ENCODE results near the gene FAM20C. TPM values are rescaled to one million over a fixed set of nuclear protein-coding genes. Genes with fewer than 3 reads are reported as not detected.

FAM20C gene
- polyA plus RNA-seq, 1 donor: 57.2 TPM

- no peaks in the 10 kb centered on the region for H3K27me3 ChIP-seq (ENCODE audit: control insufficient read depth, insufficient read depth, low read length)
- no peak overlapping the region for H3K4me3 ChIP-seq (ENCODE audit: low read length)
- H3K4me1 ChIP-seq (ENCODE audit: control insufficient read depth, insufficient read depth, low read length): peaks cover 21% of the 10 kb centered on the region
- WGBS (ENCODE audit: insufficient coverage, low lambda C conversion rate): no CpG with 5 or more reads among the region's 9 CpGs
- H3K9me3 ChIP-seq (ENCODE audit: control insufficient read depth, low read depth, low read length): no peaks in the 10 kb centered on the region
- no peak for DNase-seq
- no peak overlapping the region for H3K27ac ChIP-seq (ENCODE audit: low read length)
- peaks cover 48% of the 10 kb centered on the region for H3K36me3 ChIP-seq (ENCODE audit: control insufficient read depth, insufficient read depth, low read length)
Measured at GRCh38 chr7:219581-220150, 27.3 kb downstream of the FAM20C start.

- no peak for DNase-seq
- Histone ChIP-seq H3K4me1 (ENCODE audit: control insufficient read depth, insufficient read depth, low read length) (peaks cover 21% of the 10 kb centered on the region), H3K4me3 (ENCODE audit: low read length) (no peak overlapping the region), H3K9me3 (ENCODE audit: control insufficient read depth, low read depth, low read length) (no peaks in the 10 kb centered on the region), H3K27me3 (ENCODE audit: control insufficient read depth, insufficient read depth, low read length) (no peaks in the 10 kb centered on the region), H3K36me3 (ENCODE audit: control insufficient read depth, insufficient read depth, low read length) (peaks cover 45% of the 10 kb centered on the region), H3K27ac (ENCODE audit: low read length) (no peak overlapping the region)
- WGBS (ENCODE audit: insufficient coverage, low lambda C conversion rate): no CpG with 5 or more reads among the region's 28 CpGs
Measured at GRCh38 chr7:220151-220841, 27.9 kb downstream of the FAM20C start.

GRCh38 chr7:221978-222715 lies 29.8 kb downstream of the FAM20C start:
- Histone ChIP-seq H3K36me3 (ENCODE audit: control insufficient read depth, insufficient read depth, low read length) (peaks cover 46% of the 10 kb centered on the region), H3K4me3 (ENCODE audit: low read length) (no peak overlapping the region), H3K9me3 (ENCODE audit: control insufficient read depth, low read depth, low read length) (no peaks in the 10 kb centered on the region), H3K27ac (ENCODE audit: low read length) (no peak overlapping the region), H3K4me1 (ENCODE audit: control insufficient read depth, insufficient read depth, low read length) (peaks cover 16% of the 10 kb centered on the region), H3K27me3 (ENCODE audit: control insufficient read depth, insufficient read depth, low read length) (no peaks in the 10 kb centered on the region)
- no peak for DNase-seq
- no CpG with 5 or more reads among the region's 15 CpGs for WGBS (ENCODE audit: insufficient coverage, low lambda C conversion rate)

- H3K4me3 ChIP-seq (ENCODE audit: low read length): no peak overlapping the region
- DNase-seq: no peak
- H3K27me3 ChIP-seq (ENCODE audit: control insufficient read depth, insufficient read depth, low read length): no peaks in the 10 kb centered on the region
- H3K9me3 ChIP-seq (ENCODE audit: control insufficient read depth, low read depth, low read length): no peaks in the 10 kb centered on the region
- H3K4me1 ChIP-seq (ENCODE audit: control insufficient read depth, insufficient read depth, low read length): peaks cover 15% of the 10 kb centered on the region
- WGBS (ENCODE audit: insufficient coverage, low lambda C conversion rate): no CpG with 5 or more reads among the region's 10 CpGs
- H3K27ac ChIP-seq (ENCODE audit: low read length): no peak overlapping the region
- peaks cover 42% of the 10 kb centered on the region for H3K36me3 ChIP-seq (ENCODE audit: control insufficient read depth, insufficient read depth, low read length)
Measured at GRCh38 chr7:222716-223041, 30.3 kb downstream of the FAM20C start.

GRCh38 chr7:223118-223800 lies 30.9 kb downstream of the FAM20C start:
- DNase-seq: no peak
- H3K27me3 ChIP-seq (ENCODE audit: control insufficient read depth, insufficient read depth, low read length): no peaks in the 10 kb centered on the region
- no peak overlapping the region for H3K4me3 ChIP-seq (ENCODE audit: low read length)
- H3K9me3 ChIP-seq (ENCODE audit: control insufficient read depth, low read depth, low read length): no peaks in the 10 kb centered on the region
- no CpG with 5 or more reads among the region's 34 CpGs for WGBS (ENCODE audit: insufficient coverage, low lambda C conversion rate)
- H3K4me1 ChIP-seq (ENCODE audit: control insufficient read depth, insufficient read depth, low read length): peaks cover 15% of the 10 kb centered on the region
- no peak overlapping the region for H3K27ac ChIP-seq (ENCODE audit: low read length)
- H3K36me3 ChIP-seq (ENCODE audit: control insufficient read depth, insufficient read depth, low read length): peaks cover 39% of the 10 kb centered on the region

- no peaks in the 10 kb centered on the region for H3K9me3 ChIP-seq (ENCODE audit: control insufficient read depth, low read depth, low read length)
- WGBS (ENCODE audit: insufficient coverage, low lambda C conversion rate): no CpG with 5 or more reads among the region's 29 CpGs
- no peak overlapping the region for H3K4me3 ChIP-seq (ENCODE audit: low read length)
- no peak overlapping the region for H3K27ac ChIP-seq (ENCODE audit: low read length)
- no peaks in the 10 kb centered on the region for H3K27me3 ChIP-seq (ENCODE audit: control insufficient read depth, insufficient read depth, low read length)
- no peak for DNase-seq
- H3K4me1 ChIP-seq (ENCODE audit: control insufficient read depth, insufficient read depth, low read length): peaks cover 13% of the 10 kb centered on the region
- peaks cover 35% of the 10 kb centered on the region for H3K36me3 ChIP-seq (ENCODE audit: control insufficient read depth, insufficient read depth, low read length)
Measured at GRCh38 chr7:223861-224260, 31.5 kb downstream of the FAM20C start.

GRCh38 chr7:226281-226895 lies 34.0 kb downstream of the FAM20C start:
- H3K27ac ChIP-seq (ENCODE audit: low read length): no peak overlapping the region
- WGBS (ENCODE audit: insufficient coverage, low lambda C conversion rate): no CpG with 5 or more reads among the region's 23 CpGs
- no peak for DNase-seq
- no peak overlapping the region for H3K4me3 ChIP-seq (ENCODE audit: low read length)
- H3K4me1 ChIP-seq (ENCODE audit: control insufficient read depth, insufficient read depth, low read length): no peaks in the 10 kb centered on the region
- H3K9me3 ChIP-seq (ENCODE audit: control insufficient read depth, low read depth, low read length): peaks cover 3% of the 10 kb centered on the region
- H3K27me3 ChIP-seq (ENCODE audit: control insufficient read depth, insufficient read depth, low read length): no peaks in the 10 kb centered on the region
- peaks cover 27% of the 10 kb centered on the region for H3K36me3 ChIP-seq (ENCODE audit: control insufficient read depth, insufficient read depth, low read length)

GRCh38 chr7:227926-228325 lies 35.6 kb downstream of the FAM20C start:
- Histone ChIP-seq H3K9me3 (ENCODE audit: control insufficient read depth, low read depth, low read length) (peaks cover 6% of the 10 kb centered on the region), H3K4me3 (ENCODE audit: low read length) (no peak overlapping the region), H3K4me1 (ENCODE audit: control insufficient read depth, insufficient read depth, low read length) (no peaks in the 10 kb centered on the region), H3K27me3 (ENCODE audit: control insufficient read depth, insufficient read depth, low read length) (no peaks in the 10 kb centered on the region), H3K27ac (ENCODE audit: low read length) (no peak overlapping the region), H3K36me3 (ENCODE audit: control insufficient read depth, insufficient read depth, low read length) (peaks cover 36% of the 10 kb centered on the region)
- DNase-seq: no peak
- no CpG with 5 or more reads among the region's 16 CpGs for WGBS (ENCODE audit: insufficient coverage, low lambda C conversion rate)

GRCh38 chr7:228610-229009 lies 36.2 kb downstream of the FAM20C start:
- peaks cover 3% of the 10 kb centered on the region for H3K4me1 ChIP-seq (ENCODE audit: control insufficient read depth, insufficient read depth, low read length)
- WGBS (ENCODE audit: insufficient coverage, low lambda C conversion rate): no CpG with 5 or more reads among the region's 12 CpGs
- H3K36me3 ChIP-seq (ENCODE audit: control insufficient read depth, insufficient read depth, low read length): peaks cover 37% of the 10 kb centered on the region

More at GRCh38 chr7:228610-229009, 36.2 kb downstream of the FAM20C start:
- H3K27me3 ChIP-seq (ENCODE audit: control insufficient read depth, insufficient read depth, low read length): no peaks in the 10 kb centered on the region
- DNase-seq: no peak
- no peak overlapping the region for H3K27ac ChIP-seq (ENCODE audit: low read length)
- no peak overlapping the region for H3K4me3 ChIP-seq (ENCODE audit: low read length)
- H3K9me3 ChIP-seq (ENCODE audit: control insufficient read depth, low read depth, low read length): peaks cover 6% of the 10 kb centered on the region

Data from large intestine (tissue), 3 donors.